ENCODE results near the gene SPRR4. TPM values are rescaled to one million over a fixed set of nuclear protein-coding genes. Genes with fewer than 3 reads are reported as not detected.

Gene SPRR4
- total and polyA plus RNA-seq, 2 donors (not counting 1 experiment from before 2014, with no cell fraction given): not detected

GRCh38 chr1:152999818-153000217 is 29.4 kb downstream of the SPRR4 start:
- Histone ChIP-seq H3K4me3 (ENCODE audit: control extremely low read depth in 1 of 5, extremely low read depth in 1 of 5, insufficient read depth in 1 of 5, low read depth in 2 of 5, low read length in 4 of 5) (no peak overlapping the region), H3K4me1 (ENCODE audit: control insufficient read depth in 2 of 2, insufficient read depth in 2 of 2, low read length in 2 of 2) (no peaks in the 10 kb centered on the region), H3K4me2 (replicated peaks; ENCODE audit: low read depth, low read length, poor library complexity, severe bottlenecking) (no peak overlapping the region), H3K79me2 (ENCODE audit: control insufficient read depth, insufficient read depth, low read length) (no peaks in the 10 kb centered on the region), H2AFZ (ENCODE audit: insufficient read depth, low read depth, low read length, poor library complexity, severe bottlenecking) (no peak overlapping the region), H3K9ac (ENCODE audit: low read length) (no peak overlapping the region), H3K36me3 (replicated peaks in 1 of 2; ENCODE audit: control extremely low read depth in 1 of 2, control insufficient read depth in 1 of 2, extremely low read depth in 1 of 2, insufficient read depth in 2 of 2, low read length in 1 of 2) (no peaks in the 10 kb centered on the region), H4K20me1 (ENCODE audit: control insufficient read depth, insufficient read depth, low read length, poor library complexity, severe bottlenecking) (no peaks in the 10 kb centered on the region), H3K27me3 (replicated peaks in 1 of 4; ENCODE audit: control extremely low read depth in 1 of 4, control insufficient read depth in 3 of 4, insufficient read depth in 4 of 4, low read length in 3 of 4) (peaks cover 0 to 7% (median 0%) of the 10 kb centered on the region in 4 experiments), H3K9me3 (ENCODE audit: control extremely low read depth in 1 of 3, control insufficient read depth in 2 of 3, insufficient read depth in 1 of 3, low read length in 2 of 3) (peaks cover 0 to 3% (median 0%) of the 10 kb centered on the region in 3 donors), H3K27ac (ENCODE audit: low read length in 2 of 2) (no peak overlapping the region)
- WGBS (ENCODE audit: insufficient coverage): 87% methylated on average over 4 of the region's 6 CpGs
- TF ChIP-seq CTCF (IDR thresholded peaks at IDR 0.05) (no peak), EZH2 (IDR thresholded peaks at IDR 0.05; ENCODE audit: borderline replicate concordance, insufficient read depth, low read depth, low read length, poor library complexity, severe bottlenecking) (no peak)
- Mint-ChIP-seq H3K4me1 (no peaks in the 10 kb centered on the region), H3K9me3 (ENCODE audit: insufficient read depth) (peaks cover 4% of the 10 kb centered on the region), H3K27me3 (peaks cover 34% of the 10 kb centered on the region), H3K27ac (no peak overlapping the region), H3K4me3 (no peak overlapping the region)
- POLR2A ChIA-PET: no interaction called here
- DNase-seq (no peak), ATAC-seq (ENCODE audit: low read depth) (no peak)
- CTCF ChIA-PET: no interaction called here
- intact Hi-C loops (cut with micrococcal nuclease): no loop called here

- Histone ChIP-seq H3K36me3 (replicated peaks in 1 of 2; ENCODE audit: control extremely low read depth in 1 of 2, control insufficient read depth in 1 of 2, extremely low read depth in 1 of 2, insufficient read depth in 2 of 2, low read length in 1 of 2) (no peaks in the 10 kb centered on the region), H3K27me3 (replicated peaks in 1 of 4; ENCODE audit: control extremely low read depth in 1 of 4, control insufficient read depth in 3 of 4, insufficient read depth in 4 of 4, low read length in 3 of 4) (peaks cover 0 to 7% (median 0%) of the 10 kb centered on the region in 4 experiments), H2AFZ (ENCODE audit: insufficient read depth, low read depth, low read length, poor library complexity, severe bottlenecking) (no peak overlapping the region), H3K4me2 (replicated peaks; ENCODE audit: low read depth, low read length, poor library complexity, severe bottlenecking) (no peak overlapping the region), H3K9ac (ENCODE audit: low read length) (no peak overlapping the region), H3K9me3 (ENCODE audit: control extremely low read depth in 1 of 3, control insufficient read depth in 2 of 3, insufficient read depth in 1 of 3, low read length in 2 of 3) (no peaks in the 10 kb centered on the region), H3K4me1 (ENCODE audit: control insufficient read depth in 2 of 2, insufficient read depth in 2 of 2, low read length in 2 of 2) (no peaks in the 10 kb centered on the region), H4K20me1 (ENCODE audit: control insufficient read depth, insufficient read depth, low read length, poor library complexity, severe bottlenecking) (no peaks in the 10 kb centered on the region), H3K79me2 (ENCODE audit: control insufficient read depth, insufficient read depth, low read length) (no peaks in the 10 kb centered on the region), H3K27ac (ENCODE audit: low read length in 2 of 2) (no peak overlapping the region), H3K4me3 (ENCODE audit: control extremely low read depth in 1 of 5, extremely low read depth in 1 of 5, insufficient read depth in 1 of 5, low read depth in 2 of 5, low read length in 4 of 5) (no peak overlapping the region)
- Mint-ChIP-seq H3K27me3 (peaks cover 33% of the 10 kb centered on the region), H3K9me3 (ENCODE audit: insufficient read depth) (peaks cover 4% of the 10 kb centered on the region), H3K27ac (no peak overlapping the region), H3K4me1 (no peaks in the 10 kb centered on the region), H3K4me3 (no peak overlapping the region)
- DNase-seq (no peak), ATAC-seq (ENCODE audit: low read depth) (no peak)
- no CpG with 5 or more reads among the region's 1 CpG for WGBS (ENCODE audit: insufficient coverage)
- TF ChIP-seq EZH2 (IDR thresholded peaks at IDR 0.05; ENCODE audit: borderline replicate concordance, insufficient read depth, low read depth, low read length, poor library complexity, severe bottlenecking) (no peak), CTCF (IDR thresholded peaks at IDR 0.05) (no peak)
- POLR2A ChIA-PET: interaction anchor here (0.6 kb wide), 1 partner anchor 90 kb away, joined by 3 read pairs; no protein-coding TSS in a partner anchor
- intact Hi-C loops (cut with micrococcal nuclease): no loop called here
- CTCF ChIA-PET: no interaction called here
Observed at GRCh38 chr1:153000294-153000693, 29.8 kb downstream of the SPRR4 start.

All from B cell (primary cell).